GM12878 (cell line): Measurements from ENCODE around the gene AGBL5.

ENCODE experiments used
- NR2C2 ChIP-seq: IDR thresholded peaks from 2 replicates; pipeline ENCODE4 v1.6.1; 2011; ENCODE audit warnings: borderline replicate concordance, low read depth; ENCODE audit not compliant: control insufficient read depth, insufficient read length
- NR2F1 ChIP-seq: fragments of 450-650 bp; conservative IDR thresholded peaks from 2 replicates; pipeline ENCODE4 v1.6.1; 2017; ENCODE audit warnings: mild to moderate bottlenecking
- POLR2A ChIP-seq: IDR thresholded peaks from 2 replicates; pipeline ENCODE4 v1.6.1; 2011; ENCODE audit warnings: low read depth, mild to moderate bottlenecking, low read length
- POLR2AphosphoS5 ChIP-seq: IDR thresholded peaks from 2 replicates; pipeline ENCODE4 v1.6.1; 2011; ENCODE audit warnings: mild to moderate bottlenecking, low read length, inconsistent platforms
- SREBF2 ChIP-seq: IDR thresholded peaks from 2 replicates; pipeline ENCODE4 v1.6.1; 2012; ENCODE audit warnings: mild to moderate bottlenecking, low read length
- TF ChIP-seq, protein P1 (sequence below), 3 experiments: IDR thresholded peaks in 2 of 3; conservative IDR thresholded peaks in 1 of 3; 2 replicates each; pipeline ENCODE4 v1.5.1; 2011; ENCODE audit warnings: low read depth in 3 of 3, low read length in 3 of 3, mild to moderate bottlenecking in 3 of 3, control low read depth in 2 of 3, moderate library complexity in 2 of 3, inconsistent platforms in 1 of 3, mixed read lengths in 1 of 3; ENCODE audit not compliant: control insufficient read depth in 2 of 3, insufficient read depth in 1 of 3; ENCODE audit errors: extremely low read depth in 1 of 3
- TF ChIP-seq, protein P2 (sequence below): fragments of 450-650 bp; IDR thresholded peaks from 2 replicates; pipeline ENCODE4 v1.6.1; 2017; ENCODE audit warnings: mild to moderate bottlenecking, moderate library complexity

- TF ChIP-seq, protein P1, sequence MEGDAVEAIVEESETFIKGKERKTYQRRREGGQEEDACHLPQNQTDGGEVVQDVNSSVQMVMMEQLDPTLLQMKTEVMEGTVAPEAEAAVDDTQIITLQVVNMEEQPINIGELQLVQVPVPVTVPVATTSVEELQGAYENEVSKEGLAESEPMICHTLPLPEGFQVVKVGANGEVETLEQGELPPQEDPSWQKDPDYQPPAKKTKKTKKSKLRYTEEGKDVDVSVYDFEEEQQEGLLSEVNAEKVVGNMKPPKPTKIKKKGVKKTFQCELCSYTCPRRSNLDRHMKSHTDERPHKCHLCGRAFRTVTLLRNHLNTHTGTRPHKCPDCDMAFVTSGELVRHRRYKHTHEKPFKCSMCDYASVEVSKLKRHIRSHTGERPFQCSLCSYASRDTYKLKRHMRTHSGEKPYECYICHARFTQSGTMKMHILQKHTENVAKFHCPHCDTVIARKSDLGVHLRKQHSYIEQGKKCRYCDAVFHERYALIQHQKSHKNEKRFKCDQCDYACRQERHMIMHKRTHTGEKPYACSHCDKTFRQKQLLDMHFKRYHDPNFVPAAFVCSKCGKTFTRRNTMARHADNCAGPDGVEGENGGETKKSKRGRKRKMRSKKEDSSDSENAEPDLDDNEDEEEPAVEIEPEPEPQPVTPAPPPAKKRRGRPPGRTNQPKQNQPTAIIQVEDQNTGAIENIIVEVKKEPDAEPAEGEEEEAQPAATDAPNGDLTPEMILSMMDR (IDR thresholded peaks at IDR 0.05 in 2 of 3, conservative IDR thresholded peaks at IDR 0.05 in 1 of 3; ENCODE audit: control insufficient read depth in 2 of 3, extremely low read depth in 1 of 3, insufficient read depth in 1 of 3, low read depth in 3 of 3, low read length in 3 of 3), result no peak
- TF ChIP-seq POLR2AphosphoS5 (no peak), SREBF2 (no peak), NR2F1 (no peak), POLR2A (no peak), NR2C2 (no peak)
- TF ChIP-seq, protein P2, sequence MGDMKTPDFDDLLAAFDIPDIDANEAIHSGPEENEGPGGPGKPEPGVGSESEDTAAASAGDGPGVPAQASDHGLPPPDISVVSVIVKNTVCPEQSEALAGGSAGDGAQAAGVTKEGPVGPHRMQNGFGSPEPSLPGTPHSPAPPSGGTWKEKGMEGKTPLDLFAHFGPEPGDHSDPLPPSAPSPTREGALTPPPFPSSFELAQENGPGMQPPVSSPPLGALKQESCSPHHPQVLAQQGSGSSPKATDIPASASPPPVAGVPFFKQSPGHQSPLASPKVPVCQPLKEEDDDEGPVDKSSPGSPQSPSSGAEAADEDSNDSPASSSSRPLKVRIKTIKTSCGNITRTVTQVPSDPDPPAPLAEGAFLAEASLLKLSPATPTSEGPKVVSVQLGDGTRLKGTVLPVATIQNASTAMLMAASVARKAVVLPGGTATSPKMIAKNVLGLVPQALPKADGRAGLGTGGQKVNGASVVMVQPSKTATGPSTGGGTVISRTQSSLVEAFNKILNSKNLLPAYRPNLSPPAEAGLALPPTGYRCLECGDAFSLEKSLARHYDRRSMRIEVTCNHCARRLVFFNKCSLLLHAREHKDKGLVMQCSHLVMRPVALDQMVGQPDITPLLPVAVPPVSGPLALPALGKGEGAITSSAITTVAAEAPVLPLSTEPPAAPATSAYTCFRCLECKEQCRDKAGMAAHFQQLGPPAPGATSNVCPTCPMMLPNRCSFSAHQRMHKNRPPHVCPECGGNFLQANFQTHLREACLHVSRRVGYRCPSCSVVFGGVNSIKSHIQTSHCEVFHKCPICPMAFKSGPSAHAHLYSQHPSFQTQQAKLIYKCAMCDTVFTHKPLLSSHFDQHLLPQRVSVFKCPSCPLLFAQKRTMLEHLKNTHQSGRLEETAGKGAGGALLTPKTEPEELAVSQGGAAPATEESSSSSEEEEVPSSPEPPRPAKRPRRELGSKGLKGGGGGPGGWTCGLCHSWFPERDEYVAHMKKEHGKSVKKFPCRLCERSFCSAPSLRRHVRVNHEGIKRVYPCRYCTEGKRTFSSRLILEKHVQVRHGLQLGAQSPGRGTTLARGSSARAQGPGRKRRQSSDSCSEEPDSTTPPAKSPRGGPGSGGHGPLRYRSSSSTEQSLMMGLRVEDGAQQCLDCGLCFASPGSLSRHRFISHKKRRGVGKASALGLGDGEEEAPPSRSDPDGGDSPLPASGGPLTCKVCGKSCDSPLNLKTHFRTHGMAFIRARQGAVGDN, result no peak
These were observed 30.0 kb upstream of the AGBL5 start for GRCh38 chr2:27021253-27022049.
